GM18870 (cell line): Measurements from ENCODE around the gene KCNJ9.

Experiments used
- ATAC-seq: cut with Tn5 transposase; IDR thresholded peaks from one replicate; pipeline ENCODE4 v1.9.1; 2021; ENCODE audit warnings: moderate library complexity; ENCODE audit not compliant: unreplicated experiment

KCNJ9 gene

DNA sequence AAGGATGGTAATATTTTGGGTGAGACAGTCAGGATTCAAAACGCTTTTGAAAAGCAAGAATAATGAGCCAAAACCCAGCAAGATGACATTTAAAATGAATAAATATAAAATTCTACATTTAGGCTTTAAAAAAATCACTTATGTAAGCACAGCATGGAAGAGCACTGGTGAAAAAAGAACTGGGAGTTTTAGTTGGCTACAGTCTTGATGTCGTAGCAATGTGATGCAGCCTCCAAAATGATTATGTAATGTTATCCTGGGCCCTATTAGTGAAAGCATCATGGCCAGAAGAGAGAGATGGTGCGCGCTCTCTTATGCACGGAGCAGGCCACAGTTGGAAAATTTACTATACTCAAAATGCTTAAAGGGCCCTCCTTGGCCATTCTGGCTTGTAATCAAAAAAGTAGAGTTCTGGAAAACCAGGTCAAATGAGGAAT is 5.1 kb downstream of the KCNJ9 start:
- no peak for ATAC-seq

DNA sequence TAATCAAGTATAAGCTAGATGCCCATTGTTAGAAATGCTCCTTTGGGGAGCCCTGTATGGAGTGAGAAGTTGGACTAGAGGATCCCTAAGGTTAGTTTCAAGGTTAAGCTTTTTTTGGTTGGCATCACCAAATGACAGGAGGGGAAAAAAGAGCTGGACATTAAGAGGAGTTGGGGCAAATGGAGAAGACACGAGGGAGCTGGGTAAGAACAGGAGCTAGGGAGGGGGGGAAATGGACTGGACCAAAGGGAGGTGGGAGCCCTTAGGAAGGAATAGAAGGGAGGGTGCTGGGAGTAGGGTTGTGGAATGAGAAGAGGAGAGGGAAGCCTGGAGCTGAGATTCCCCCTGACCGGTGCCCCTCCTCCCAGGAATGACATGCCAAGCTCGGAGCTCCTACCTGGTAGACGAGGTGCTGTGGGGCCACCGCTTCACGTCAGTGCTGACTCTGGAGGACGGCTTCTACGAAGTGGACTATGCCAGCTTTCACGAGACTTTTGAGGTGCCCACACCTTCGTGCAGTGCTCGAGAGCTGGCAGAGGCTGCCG is 5.9 kb downstream of the KCNJ9 start:
- no peak for ATAC-seq

DNA sequence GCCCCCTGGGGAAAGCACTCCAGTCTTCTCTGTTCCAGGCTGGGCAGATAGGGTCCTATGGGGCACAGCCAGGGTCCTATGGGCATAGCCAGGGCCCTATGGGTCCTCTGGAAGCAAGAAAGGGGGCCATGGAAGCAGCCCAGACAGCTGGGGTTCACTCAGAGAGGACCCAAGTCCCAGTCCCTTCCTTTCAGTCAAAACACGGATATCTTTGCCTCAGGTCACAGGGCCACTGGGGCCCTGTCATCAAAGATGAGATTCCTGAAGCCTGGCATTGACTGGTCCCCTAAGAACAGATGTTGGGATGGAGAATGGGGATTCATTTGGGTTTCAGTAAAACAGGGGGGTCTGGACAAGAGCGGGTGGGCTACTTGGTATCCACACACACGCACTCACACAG is 8.5 kb downstream of the KCNJ9 start:
- no peak for ATAC-seq

DNA sequence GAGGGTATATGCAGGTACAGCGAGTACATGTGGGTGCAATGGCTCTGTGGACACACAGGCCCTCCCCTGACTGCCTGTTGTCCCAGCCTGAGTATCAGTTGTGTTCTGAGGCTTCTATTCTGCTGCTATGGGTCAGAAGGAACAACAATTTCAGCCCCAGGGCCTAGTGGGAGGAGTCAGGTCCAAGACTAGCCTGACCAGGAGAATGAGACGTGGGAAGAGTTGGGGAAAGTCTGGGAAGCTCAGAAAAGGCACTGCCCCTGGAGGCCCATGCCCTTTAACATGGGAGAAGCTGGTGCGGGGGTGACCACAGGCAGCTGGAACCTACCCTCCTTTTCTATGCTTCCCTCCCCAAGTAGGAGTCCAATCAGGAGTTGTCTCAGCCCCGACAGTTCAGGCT is 9.4 kb downstream of the KCNJ9 start:
- no peak for ATAC-seq

DNA sequence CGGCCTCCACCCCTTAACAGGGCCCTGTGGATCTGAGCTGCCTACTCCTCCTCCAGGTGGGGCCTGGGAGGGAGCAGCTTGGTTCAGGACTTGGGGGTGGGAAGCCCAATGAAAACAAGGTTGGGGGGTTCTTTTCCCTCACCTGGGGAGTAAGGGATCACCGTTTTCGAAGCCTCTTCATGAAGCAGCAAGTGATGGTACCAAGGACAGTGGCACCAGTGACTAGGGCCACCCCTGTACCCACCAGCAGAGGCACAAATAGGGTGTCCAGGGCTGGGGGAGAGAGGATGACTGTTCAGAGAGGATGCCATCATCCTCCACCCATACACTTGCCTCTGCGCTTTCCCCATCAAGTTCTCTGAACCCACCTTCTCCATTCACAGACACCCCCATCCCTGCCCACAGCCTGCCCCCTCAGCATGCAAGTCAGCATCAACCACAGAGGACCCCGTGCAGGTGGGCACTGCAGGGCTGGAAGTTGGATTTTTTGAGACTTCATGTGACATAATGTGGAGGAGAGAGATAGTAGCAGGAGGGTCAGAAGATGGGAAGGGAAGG is 10.4 kb downstream of the KCNJ9 start:
- no peak for ATAC-seq

DNA sequence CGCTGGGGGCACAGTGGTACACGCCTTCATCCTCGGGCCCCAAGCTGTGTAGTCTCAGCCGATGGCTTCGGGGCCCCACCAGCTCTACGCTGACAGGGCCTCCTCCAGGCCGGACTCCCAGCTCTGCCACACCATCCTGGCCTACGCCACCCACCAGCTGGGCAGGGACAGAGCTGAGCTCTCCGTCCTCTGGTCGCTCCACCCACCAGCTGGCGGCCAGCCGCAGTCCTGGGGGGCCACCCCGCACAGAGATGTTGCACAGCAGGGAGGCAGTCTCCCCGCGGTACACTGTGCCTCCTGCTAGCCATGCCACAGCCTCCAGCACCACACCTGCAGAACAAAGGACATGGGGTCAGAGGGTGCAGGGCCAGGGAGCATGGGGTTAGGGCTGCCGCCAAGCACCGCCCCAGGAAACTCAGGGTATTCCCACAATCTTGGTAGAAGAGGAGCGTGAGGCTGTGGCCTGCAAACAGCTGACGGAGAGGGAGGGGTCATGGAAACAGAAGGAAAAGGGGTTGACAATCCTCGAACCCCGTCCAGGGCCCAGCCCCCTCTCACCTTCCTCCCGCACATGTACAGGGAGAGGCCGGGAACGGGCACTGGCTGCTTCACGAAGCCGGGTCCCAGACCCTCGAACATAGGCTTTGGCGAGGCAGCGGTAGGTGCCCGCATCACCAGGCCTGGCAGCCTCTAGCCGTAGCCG is 11.2 kb downstream of the KCNJ9 start:
- ATAC-seq = no peak

DNA sequence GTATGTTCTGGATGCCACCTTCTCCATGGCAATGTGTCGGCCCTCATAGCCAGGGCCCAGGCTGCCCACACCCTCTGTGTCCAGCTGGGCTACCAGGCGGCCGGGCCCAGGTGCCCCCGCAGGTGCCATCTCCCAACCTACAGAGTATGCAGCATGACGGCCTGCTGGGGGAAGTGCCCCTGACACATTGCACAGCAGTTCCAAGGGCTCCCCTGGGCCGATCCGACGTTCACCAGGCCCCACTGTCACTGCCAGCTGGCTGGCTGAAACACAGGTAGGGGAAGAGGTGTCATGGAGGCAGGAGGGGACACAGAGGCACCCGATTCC is 11.7 kb downstream of the KCNJ9 start:
- no peak for ATAC-seq

DNA sequence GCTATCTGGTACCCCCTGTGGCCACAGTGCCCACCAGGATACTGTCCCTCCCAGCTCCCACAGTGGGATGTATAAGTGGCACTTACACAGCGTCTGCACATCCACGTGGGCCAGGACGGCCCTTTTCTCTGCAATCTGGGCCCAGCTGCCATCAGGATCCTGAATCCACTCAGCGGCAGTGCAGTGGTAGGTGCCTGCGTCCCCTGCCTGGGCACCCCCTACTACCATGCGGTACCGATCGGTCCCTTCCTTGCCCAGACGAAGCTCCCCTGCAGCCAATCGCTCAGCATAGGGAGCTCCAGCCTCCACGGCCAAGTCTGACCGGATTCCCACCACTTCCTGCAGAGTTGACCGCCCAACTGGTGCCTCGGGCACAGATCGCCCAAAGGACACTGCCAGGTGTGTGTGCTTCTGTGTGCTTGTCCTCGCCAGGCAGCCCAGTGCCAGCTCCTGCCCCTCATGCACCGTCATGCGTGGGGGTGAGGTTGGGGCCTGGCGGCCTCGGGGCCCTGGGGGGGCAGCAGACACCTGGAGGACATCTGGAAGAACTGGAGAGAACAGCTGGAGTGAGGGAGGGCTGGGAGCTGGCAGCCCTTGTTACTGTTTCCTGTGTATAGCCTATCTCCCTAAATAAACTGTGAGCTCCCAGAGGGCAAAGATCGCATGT is 12.4 kb downstream of the KCNJ9 start:
- no peak for ATAC-seq

DNA sequence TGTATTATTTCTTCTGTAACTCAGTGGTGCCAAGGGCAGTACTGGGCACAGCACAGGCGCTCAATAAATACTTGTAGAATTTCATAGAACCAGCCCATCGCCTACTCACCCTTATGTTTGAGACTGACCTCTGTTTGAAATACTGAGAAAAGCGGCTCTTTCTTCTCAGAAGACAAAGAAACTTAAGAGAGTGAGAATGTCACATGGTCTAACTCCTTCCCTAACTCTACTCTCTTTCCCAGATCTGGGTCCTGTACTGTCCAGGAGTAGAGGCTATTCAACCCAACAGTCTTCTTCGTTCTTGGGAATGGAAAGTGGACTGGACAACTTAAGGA is 12.9 kb downstream of the KCNJ9 start:
- no peak for ATAC-seq

DNA sequence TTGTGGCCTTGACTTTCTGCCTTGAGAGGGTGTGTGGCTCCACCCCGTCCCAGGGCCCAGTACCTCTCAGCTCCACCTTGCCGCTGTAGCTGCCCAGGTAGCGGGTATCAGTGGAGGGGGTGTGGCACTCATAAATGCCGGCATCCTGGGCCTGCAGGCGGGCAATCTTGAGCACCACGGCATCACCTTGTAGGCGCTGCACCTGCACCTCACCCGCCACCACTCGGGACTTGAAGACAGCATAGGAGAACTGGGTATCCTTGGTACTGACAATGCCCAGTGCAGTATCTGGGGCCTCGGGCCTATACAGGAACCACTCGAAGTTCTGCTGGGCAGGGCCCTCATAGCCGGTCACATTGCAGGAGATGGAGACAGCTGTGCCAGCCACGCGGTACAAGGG is 13.5 kb downstream of the KCNJ9 start:
- no peak for ATAC-seq

DNA sequence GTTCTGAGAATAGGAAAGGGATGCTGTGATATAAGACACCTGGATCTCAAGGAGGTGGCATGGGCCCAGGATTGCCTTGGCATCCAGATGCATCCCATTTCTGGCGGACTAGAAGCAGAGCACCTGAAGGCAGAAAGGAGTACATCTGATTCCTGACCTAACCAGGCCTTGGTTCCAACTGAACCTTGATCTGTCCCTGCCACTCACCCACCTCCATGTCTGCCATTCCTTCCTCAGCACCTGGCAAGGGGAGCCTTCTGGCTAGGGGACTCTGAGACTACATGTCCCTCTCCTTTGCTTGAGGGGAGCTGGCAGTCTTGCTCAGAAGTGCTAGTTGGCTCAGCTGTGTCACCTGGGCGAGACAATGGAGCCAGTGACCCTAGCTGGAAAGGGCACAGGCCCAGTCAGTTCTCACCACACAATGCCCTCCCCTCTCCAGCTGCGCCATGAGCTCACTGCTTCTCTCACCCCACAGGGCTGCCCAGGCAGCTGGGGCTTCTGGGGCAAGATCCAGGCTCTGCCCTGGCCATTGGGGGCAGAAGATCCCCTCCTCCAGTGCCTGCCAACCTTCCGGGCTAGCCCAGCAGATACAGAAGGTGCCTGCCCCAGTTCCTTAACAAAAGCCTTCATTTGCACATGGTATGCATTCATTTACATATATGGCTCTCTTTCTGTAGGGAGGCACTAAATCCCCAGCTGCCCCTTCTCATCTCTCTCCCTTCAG is 14.2 kb downstream of the KCNJ9 start:
- ATAC-seq = no peak

DNA sequence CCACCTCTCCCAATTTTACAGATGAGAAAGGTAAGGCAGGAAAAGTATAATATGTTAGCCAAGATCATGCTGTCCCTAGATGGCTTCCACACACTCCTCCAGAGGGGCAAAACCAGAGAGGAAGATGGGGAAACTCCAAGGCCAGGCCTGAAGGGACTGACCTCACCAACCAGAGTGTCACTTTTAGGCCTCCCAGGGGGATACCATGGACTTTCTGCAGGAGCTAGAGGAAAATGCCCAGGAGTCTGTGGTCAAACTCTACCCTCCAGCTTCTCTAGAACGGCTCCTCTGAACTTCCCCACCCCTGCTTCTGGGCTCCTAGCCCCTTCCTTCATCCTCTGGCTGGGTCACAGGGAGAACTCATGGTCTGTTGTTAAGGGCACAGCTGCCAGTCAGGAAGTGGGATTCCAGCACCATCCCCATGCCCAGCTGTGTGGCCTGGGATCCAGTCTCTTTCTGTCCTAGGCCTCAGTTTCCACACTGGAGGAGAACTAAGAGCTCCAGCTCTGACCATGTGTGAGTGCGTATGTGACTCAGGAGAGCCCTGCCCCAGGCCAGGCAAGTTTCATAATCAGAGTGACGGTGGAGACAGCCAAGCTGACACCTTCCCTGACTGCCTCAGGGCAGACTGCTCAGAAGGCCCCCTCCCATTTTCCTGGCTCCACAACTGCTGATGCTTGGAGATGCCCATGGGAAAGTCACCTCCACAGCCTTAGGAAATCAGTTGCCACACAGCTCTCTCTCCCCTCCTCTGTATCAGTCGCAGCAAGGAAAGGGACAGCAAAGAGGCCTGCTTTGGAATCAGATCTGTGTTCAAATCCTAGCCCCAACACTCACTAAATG is 15.2 kb downstream of the KCNJ9 start:
- ATAC-seq = no peak

DNA sequence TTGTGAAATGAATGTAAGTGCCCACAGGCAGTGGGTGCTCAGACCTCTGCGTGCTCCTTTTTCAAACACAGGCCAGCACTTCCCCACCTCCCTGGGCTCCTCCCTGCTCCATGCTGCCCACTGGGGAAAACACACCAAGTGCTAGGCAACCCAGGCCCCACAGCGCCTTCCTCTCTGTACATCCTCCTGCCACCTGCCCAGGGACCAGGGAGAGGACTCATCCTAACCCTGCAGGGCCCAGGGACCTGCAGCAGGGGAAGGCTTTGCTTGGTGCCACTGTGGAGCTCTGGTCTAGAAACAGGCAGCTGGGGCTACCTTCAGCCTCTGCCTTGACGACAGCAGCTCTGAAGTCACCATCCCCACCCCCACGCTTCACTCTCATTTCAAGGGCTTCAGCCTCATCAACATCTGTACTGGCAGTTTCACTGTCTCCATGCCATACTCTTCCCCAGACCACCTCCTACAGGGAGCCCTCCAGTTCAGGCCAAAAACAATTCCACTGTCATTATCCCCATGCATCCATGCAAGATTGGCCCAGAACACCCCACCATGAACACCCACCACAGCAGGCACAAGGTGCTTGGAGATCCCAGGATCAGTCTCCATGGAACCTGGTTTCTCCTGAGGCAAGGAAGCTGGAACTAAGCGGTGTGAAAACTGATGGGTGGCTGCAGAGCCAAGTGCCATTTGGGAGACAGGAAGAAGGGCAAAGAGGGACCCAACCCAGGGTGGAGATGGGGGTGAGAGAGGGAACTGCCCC is 16.0 kb downstream of the KCNJ9 start:
- no peak for ATAC-seq

DNA sequence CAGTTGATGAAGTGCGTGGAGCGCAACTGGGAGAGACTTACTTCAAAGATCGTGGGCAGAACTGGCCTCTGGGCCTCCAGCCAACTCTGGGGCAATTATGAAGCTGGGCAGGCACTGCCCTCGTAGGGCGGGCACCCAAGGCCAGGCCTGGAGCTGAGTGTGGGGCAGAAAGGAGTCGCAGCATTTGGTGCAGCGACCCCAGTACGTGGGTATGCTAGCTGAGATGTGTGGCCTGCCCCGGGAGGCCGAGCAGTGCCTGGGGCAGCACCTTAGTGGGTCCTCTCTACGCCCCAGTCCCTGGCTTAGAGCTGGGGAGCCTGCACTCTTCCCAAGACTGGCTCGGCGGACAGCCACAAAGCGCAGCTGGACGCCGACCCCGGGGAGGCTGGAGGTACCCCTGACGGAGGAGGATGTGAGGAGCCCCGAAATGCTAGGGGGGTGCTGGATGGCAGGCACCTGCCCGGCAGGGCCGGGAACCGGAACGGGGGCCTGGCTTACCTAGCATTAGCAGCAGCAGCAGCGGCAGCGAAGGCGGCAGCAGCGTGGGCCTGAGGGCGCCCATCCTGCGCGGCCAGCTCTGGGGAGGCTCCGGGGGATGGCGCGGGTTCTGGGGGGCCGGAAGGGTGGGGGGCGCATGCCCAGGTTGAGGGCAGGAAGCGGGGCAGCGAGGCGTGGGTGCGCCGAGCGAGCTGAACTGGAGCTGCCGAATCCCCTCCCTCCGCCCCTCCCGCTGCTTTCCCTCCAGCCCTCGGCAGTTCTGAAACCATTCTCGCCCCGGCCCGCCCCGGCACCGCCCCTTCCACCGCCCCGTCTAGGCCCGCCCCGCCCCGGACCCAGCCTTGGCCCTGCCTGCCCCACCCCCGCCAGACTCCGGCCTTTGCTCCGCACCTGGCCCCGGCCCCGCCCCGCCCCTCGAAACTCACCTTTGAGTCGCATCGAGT is 16.8 kb downstream of the KCNJ9 start, which contains the start of gene IGSF8:
Gene IGSF8, minus strand, starts transcription at position 709 of the 941 bp plus-strand sequence. Its CDS starts 147 bp downstream, at position 562.
- no peak for ATAC-seq

DNA sequence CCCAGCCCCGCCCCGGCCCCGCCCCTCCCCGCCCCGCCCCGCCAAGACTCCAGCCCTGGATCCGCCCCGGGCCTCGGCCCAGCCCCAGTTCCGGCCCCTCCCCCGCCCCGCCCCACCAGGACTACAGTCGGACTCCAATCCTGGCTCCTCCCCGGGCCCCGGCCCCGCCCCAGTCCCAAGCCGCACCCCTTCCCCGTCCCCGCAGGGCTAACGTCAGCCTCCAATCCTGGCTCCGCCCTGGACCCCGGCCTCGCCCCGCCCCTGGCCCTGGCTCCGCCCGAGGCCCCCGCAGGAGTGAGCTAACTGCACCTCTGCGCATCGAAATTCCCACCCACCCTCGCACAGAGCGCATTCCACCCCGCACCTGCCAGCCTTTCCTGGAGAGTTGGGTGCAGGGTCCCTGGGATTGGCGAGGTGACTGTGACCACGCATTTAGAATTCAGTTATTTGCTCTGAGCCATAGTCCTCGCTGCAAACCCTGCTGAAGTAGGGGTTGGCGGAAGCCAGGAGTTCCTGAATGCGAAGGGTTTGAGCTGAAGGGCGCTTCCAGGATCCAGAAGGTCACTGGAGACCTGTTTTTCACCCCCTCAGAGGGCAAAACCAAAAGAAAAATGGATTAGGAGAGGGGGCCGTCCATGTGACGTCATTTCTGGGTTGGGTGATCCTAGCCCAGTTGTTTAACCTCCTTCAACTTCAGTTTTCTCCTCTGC is 17.7 kb downstream of the KCNJ9 start:
- ATAC-seq = peak; percentile 61

DNA sequence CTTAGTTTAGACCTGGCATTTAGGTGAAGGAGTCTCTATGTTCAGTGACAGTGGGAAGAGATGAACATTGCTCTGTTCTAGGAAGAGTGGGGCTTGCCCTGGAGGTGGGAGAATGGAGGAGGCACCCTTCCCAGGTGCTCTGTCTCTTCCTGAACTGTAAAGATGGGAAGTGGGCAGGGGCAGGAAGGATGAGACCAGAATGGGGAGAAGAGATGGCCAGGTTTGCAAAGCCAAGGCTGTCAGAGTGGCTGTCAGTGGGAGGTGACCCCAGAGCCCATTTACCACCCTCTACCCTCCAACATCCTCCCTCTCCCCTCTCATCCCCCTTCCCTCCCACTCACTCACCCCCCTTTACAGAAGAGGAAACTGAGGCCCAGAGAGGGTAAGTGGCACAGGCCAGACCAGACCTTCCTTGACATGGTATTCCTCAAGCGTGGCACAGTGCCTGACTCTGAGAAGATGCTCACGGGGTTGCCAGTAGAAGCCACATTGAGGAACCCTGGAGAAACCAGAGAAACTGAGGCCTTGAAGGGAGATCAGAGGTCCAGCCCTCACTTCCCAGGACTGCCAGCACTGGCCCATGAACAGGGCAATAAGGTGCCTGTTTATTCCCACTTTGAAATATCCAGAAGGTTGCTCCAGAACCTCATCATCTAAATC is 18.5 kb downstream of the KCNJ9 start:
- ATAC-seq = no peak

DNA sequence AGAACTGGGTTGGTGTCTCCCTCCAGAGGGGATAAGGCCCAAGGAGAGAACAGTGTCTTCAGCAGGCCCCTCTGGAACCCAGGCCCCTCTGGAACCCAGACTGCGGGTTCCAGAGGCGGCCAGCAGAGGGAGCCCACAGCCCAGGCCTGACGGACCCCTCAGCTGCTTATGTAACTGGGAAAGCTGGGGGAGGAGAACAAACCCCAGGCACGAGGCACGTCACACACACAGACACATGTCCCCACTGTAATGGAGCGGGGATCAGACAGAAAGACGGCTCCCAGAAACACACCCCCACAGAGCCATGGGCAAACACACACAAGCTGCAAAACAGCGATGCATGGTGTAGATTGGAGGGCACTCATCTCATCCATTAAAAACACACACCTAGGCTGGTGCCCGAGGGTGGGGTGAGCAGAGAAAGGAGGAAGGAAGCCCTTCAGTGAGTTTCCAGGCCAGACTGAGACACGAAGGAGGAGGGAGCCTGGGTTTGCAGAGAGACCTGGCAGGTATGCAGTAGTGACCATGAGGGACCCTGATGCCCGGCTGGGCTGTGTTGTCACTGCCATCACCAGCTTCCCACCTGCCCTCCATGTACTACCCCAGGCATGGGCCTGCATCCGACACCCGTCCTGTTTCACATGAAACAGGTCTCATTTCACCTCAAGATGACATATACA is 19.8 kb downstream of the KCNJ9 start:
- ATAC-seq = no peak
